ENCODE measurements around the gene CREM. TPM values are rescaled to one million over a fixed set of nuclear protein-coding genes. Genes with fewer than 3 reads are reported as not detected.

Gene CREM
- total and polyA plus RNA-seq, 8 donors: 8.5 to 21.9 (median 12.1) TPM

GRCh38 chr10:35231646-35232045 lies 105.0 kb downstream of the CREM start:
- no peak overlapping the region for H3K4me3 ChIP-seq
- H3K9me3 ChIP-seq: no peaks in the 10 kb centered on the region
- no peak overlapping the region for H3K27ac ChIP-seq
- WGBS, 2 donors: 85 to 90% methylated on average over 4 of the region's 4 CpGs
- ATAC-seq: no peak
- no peak for DNase-seq
- intact Hi-C loops (cut with DNase I): no loop called here
- no peak for FAIRE-seq
- H3K4me1 ChIP-seq: no peaks in the 10 kb centered on the region
- TF ChIP-seq CTCF (IDR thresholded peaks at IDR 0.05): no peak
- H3K27me3 ChIP-seq: no peaks in the 10 kb centered on the region
- no peaks in the 10 kb centered on the region for H3K36me3 ChIP-seq

GRCh38 chr10:35232527-35232926 lies 105.9 kb downstream of the CREM start:
- no peak for FAIRE-seq
- Histone ChIP-seq H3K4me1 (no peaks in the 10 kb centered on the region), H3K9me3 (no peaks in the 10 kb centered on the region), H3K36me3 (no peaks in the 10 kb centered on the region), H3K27me3 (no peaks in the 10 kb centered on the region), H3K4me3 (no peak overlapping the region), H3K27ac (no peak overlapping the region)
- no peak for TF ChIP-seq CTCF (IDR thresholded peaks at IDR 0.05)
- DNase-seq: no peak
- WGBS, 2 donors: 80% methylated on average over 3 of the region's 3 CpGs
- intact Hi-C loops (cut with DNase I): no loop called here
- ATAC-seq: no peak

GRCh38 chr10:35234073-35234472 lies 107.4 kb downstream of the CREM start:
- TF ChIP-seq CTCF (IDR thresholded peaks at IDR 0.05): no peak
- 88 to 92% methylated on average over 8 of the region's 8 CpGs for WGBS, 2 donors
- no peaks in the 10 kb centered on the region for H3K4me1 ChIP-seq
- H3K9me3 ChIP-seq: no peaks in the 10 kb centered on the region
- H3K27ac ChIP-seq: no peak overlapping the region
- no peaks in the 10 kb centered on the region for H3K36me3 ChIP-seq
- no peak for FAIRE-seq
- H3K27me3 ChIP-seq: no peaks in the 10 kb centered on the region
- no peak overlapping the region for H3K4me3 ChIP-seq
- no peak for DNase-seq
- intact Hi-C loops (cut with DNase I): no loop called here
- ATAC-seq: no peak

- Histone ChIP-seq H3K9me3 (no peaks in the 10 kb centered on the region), H3K27ac (no peak overlapping the region), H3K27me3 (no peaks in the 10 kb centered on the region), H3K36me3 (no peaks in the 10 kb centered on the region), H3K4me3 (no peak overlapping the region), H3K4me1 (no peaks in the 10 kb centered on the region)
- WGBS, 2 donors: 73 to 90% methylated on average over 3 of the region's 3 CpGs
- FAIRE-seq (no peak), ATAC-seq (no peak), DNase-seq (no peak)
- intact Hi-C loops (cut with DNase I): no loop called here
- no peak for TF ChIP-seq CTCF (IDR thresholded peaks at IDR 0.05)
Measured at GRCh38 chr10:35236739-35237138, 110.1 kb downstream of the CREM start.

GRCh38 chr10:35237766-35238512 lies 111.3 kb downstream of the CREM start:
- H3K4me3 ChIP-seq: no peak overlapping the region
- intact Hi-C loops (cut with DNase I): no loop called here
- H3K4me1 ChIP-seq: no peaks in the 10 kb centered on the region
- H3K27ac ChIP-seq: no peak overlapping the region
- H3K27me3 ChIP-seq: no peaks in the 10 kb centered on the region
- 81 to 88% methylated on average over 15 of the region's 15 CpGs for WGBS, 2 donors
- FAIRE-seq (no peak), ATAC-seq (no peak), DNase-seq (no peak)
- H3K9me3 ChIP-seq: no peaks in the 10 kb centered on the region
- no peak for TF ChIP-seq CTCF (IDR thresholded peaks at IDR 0.05)
- H3K36me3 ChIP-seq: no peaks in the 10 kb centered on the region
